H9 (cell line): ENCODE data around the gene DAD1. TPM values are rescaled to one million over a fixed set of nuclear protein-coding genes. Genes with fewer than 3 reads are reported as not detected.

Source experiments
- DNase-seq: peaks from one replicate; pipeline ENCODE4 v3.0.0-alpha.2; 2017
- H2AFZ ChIP-seq: one replicate; pipeline ENCODE4 v1.6.1; 2013; ENCODE audit warnings: mild to moderate bottlenecking, low read length, control low read depth, moderate library complexity
- H2AK5ac ChIP-seq: 2 replicates; pipeline ENCODE4 v1.6.1; 2013; ENCODE audit warnings: low read length, control low read depth, mixed read lengths; ENCODE audit not compliant: insufficient read length
- H2BK120ac ChIP-seq: one replicate; pipeline ENCODE4 v1.6.1; 2013; ENCODE audit warnings: low read depth, mild to moderate bottlenecking, low read length, control low read depth, inconsistent platforms; ENCODE audit not compliant: poor library complexity, severe bottlenecking
- H2BK12ac ChIP-seq: 2 replicates; pipeline ENCODE4 v1.6.1; 2013; ENCODE audit warnings: low read length, control low read depth, mixed read lengths, low read depth; ENCODE audit not compliant: insufficient read length
- H2BK15ac ChIP-seq: 2 replicates; pipeline ENCODE4 v1.6.1; 2013; ENCODE audit warnings: low read depth, low read length, control low read depth
- H2BK20ac ChIP-seq: one replicate; pipeline ENCODE4 v1.6.1; 2013; ENCODE audit warnings: low read depth, mild to moderate bottlenecking, low read length, control low read depth, inconsistent platforms; ENCODE audit not compliant: poor library complexity, severe bottlenecking
- H2BK5ac ChIP-seq: 2 replicates; pipeline ENCODE4 v1.6.1; 2013; ENCODE audit warnings: low read length, control low read depth, mixed read lengths; ENCODE audit not compliant: insufficient read length
- H3K14ac ChIP-seq: 2 replicates; pipeline ENCODE4 v1.6.1; 2013; ENCODE audit warnings: low read length, control low read depth; ENCODE audit not compliant: insufficient read depth
- H3K18ac ChIP-seq: 2 replicates; pipeline ENCODE4 v1.6.1; 2013; ENCODE audit warnings: low read depth, mild to moderate bottlenecking, mixed read lengths, low read length, control low read depth; ENCODE audit not compliant: insufficient read length
- H3K23ac ChIP-seq: 2 replicates; pipeline ENCODE4 v1.6.1; 2013; ENCODE audit warnings: low read length, control low read depth, mixed read lengths, low read depth; ENCODE audit not compliant: insufficient read length
- H3K23me2 ChIP-seq: 2 replicates; pipeline ENCODE4 v1.6.1; 2013; ENCODE audit warnings: low read depth, mild to moderate bottlenecking, mixed read lengths, low read length, control low read depth; ENCODE audit not compliant: insufficient read length, poor library complexity, severe bottlenecking
- H3K27ac ChIP-seq: 2 replicates; pipeline ENCODE4 v1.5.1; 2013; ENCODE audit warnings: low read length, control low read depth, mixed read lengths, low read depth; ENCODE audit not compliant: insufficient read length
- H3K27me3 ChIP-seq: 2 replicates; pipeline ENCODE4 v1.6.1; 2013; ENCODE audit warnings: low read length, control low read depth, inconsistent platforms; ENCODE audit not compliant: insufficient read depth
- H3K4ac ChIP-seq: 2 replicates; pipeline ENCODE4 v1.6.1; 2013; ENCODE audit warnings: low read depth, mild to moderate bottlenecking, control low read depth, inconsistent platforms, low read length, moderate library complexity
- H3K4me1 ChIP-seq: 2 replicates; pipeline ENCODE4 v1.6.1; 2013; ENCODE audit warnings: low read length, control low read depth, inconsistent platforms; ENCODE audit not compliant: insufficient read depth
- H3K4me2 ChIP-seq: 2 replicates; pipeline ENCODE4 v1.6.1; 2013; ENCODE audit warnings: low read length, control low read depth, mixed read lengths; ENCODE audit not compliant: insufficient read length, insufficient read depth
- H3K56ac ChIP-seq: 2 replicates; pipeline ENCODE4 v1.6.1; 2013; ENCODE audit warnings: low read depth, mild to moderate bottlenecking, mixed read lengths, low read length, control low read depth; ENCODE audit not compliant: insufficient read length
- H3K79me1 ChIP-seq: 2 replicates; pipeline ENCODE4 v1.6.1; 2013; ENCODE audit warnings: low read depth, mild to moderate bottlenecking, moderate library complexity, low read length, control low read depth, inconsistent platforms; ENCODE audit not compliant: insufficient read depth, poor library complexity, severe bottlenecking
- H3K79me2 ChIP-seq: 2 replicates; pipeline ENCODE4 v1.6.1; 2013; ENCODE audit warnings: low read length, control low read depth, inconsistent platforms; ENCODE audit not compliant: insufficient read depth
- H3K9ac ChIP-seq: 2 replicates; pipeline ENCODE4 v1.6.1; 2013; ENCODE audit warnings: low read length, control low read depth, mixed read lengths; ENCODE audit not compliant: insufficient read length; ENCODE audit errors: extremely low read depth
- H3K9me3 ChIP-seq: one replicate; pipeline ENCODE4 v1.6.1; 2013; ENCODE audit warnings: low read depth, low read length, inconsistent platforms; ENCODE audit not compliant: control insufficient read depth
- H3T11ph ChIP-seq: one replicate; pipeline ENCODE4 v1.6.1; 2013; ENCODE audit warnings: mild to moderate bottlenecking, low read length, control low read depth, inconsistent platforms
- H4K20me1 ChIP-seq: one replicate; pipeline ENCODE4 v1.6.1; 2013; ENCODE audit not compliant: control insufficient read depth, insufficient read length, insufficient read depth
- H4K5ac ChIP-seq: 2 replicates; pipeline ENCODE4 v1.6.1; 2013; ENCODE audit warnings: low read depth, mild to moderate bottlenecking, mixed read lengths, low read length, control low read depth; ENCODE audit not compliant: insufficient read length
- H4K8ac ChIP-seq: replicated peaks from 2 replicates; pipeline ENCODE4 v1.6.1; 2013; ENCODE audit warnings: low read length, control low read depth, mixed read lengths, low read depth; ENCODE audit not compliant: insufficient read length
- H4K91ac ChIP-seq: 2 replicates; pipeline ENCODE4 v1.6.1; 2013; ENCODE audit warnings: low read depth, mild to moderate bottlenecking, moderate library complexity, mixed read lengths, low read length, control low read depth; ENCODE audit not compliant: insufficient read length
- H3K27ac Mint-ChIP-seq, 3 experiments: 2 replicates in 2 of 3; 3 replicates in 1 of 3; pipeline ENCODE4 v1.8.0; 2020 to 2021; ENCODE audit warnings: mixed read lengths in 3 of 3, mild to moderate bottlenecking in 1 of 3, moderate library complexity in 1 of 3
- H3K27me3 Mint-ChIP-seq: 2 replicates; pipeline ENCODE4 v1.8.0; 2021; ENCODE audit warnings: low read depth, mild to moderate bottlenecking, moderate library complexity, mixed read lengths
- H3K36me3 Mint-ChIP-seq, 3 experiments: 2 replicates in 2 of 3; 3 replicates in 1 of 3; pipeline ENCODE4 v1.8.0; 2020 to 2021; ENCODE audit warnings: low read depth in 3 of 3, mixed read lengths in 3 of 3; ENCODE audit not compliant: insufficient read depth in 1 of 3
- H3K4me1 Mint-ChIP-seq, 2 experiments: 2 replicates each; pipeline ENCODE4 v1.8.0; 2020; ENCODE audit warnings: mixed read lengths in 2 of 2
- H3K4me3 Mint-ChIP-seq, 2 experiments: 2 replicates in 1 of 2; 3 replicates in 1 of 2; pipeline ENCODE4 v1.8.0; 2020 to 2021; ENCODE audit warnings: mild to moderate bottlenecking in 2 of 2, mixed read lengths in 2 of 2, moderate library complexity in 1 of 2
- H3K9me3 Mint-ChIP-seq, 2 experiments: 2 replicates in 1 of 2; 3 replicates in 1 of 2; pipeline ENCODE4 v1.8.0; 2020; ENCODE audit warnings: mild to moderate bottlenecking in 2 of 2, mixed read lengths in 2 of 2, moderate library complexity in 1 of 2
- WGBS: extraction: QIAGEN DNeasy Blood & Tissue Kit; methylation state at CpG from one replicate; pipeline ENCODE4 v1.1.7; 2013; ENCODE audit warnings: missing lambda C conversion rate, low lambda C conversion rate, mixed read lengths; ENCODE audit not compliant: insufficient read length; ENCODE audit errors: extremely low coverage; 5-methylcytosine and 5-hydroxymethylcytosine counted together
- total RNA-seq: library from RNA; stranded (reverse); gene quantifications from 2 replicates; pipeline ENCODE4 v1.2.1, GENCODE V29; 2021
- TF ChIP-seq, protein P1 (sequence below): fragments of 200-600 bp; sonication (generic); conservative IDR thresholded peaks from 3 replicates; pipeline ENCODE4 v1.8.0; 2021; ENCODE audit warnings: antibody characterized with exemption, mild to moderate bottlenecking

The DAD1 gene
- total RNA-seq, 1 experiment from 2014 or later = 127 TPM

GRCh38 chr14:22597771-22598098 lies 8.7 kb upstream of the DAD1 start:
- DNase-seq = no peak
- H3K4me1 Mint-ChIP-seq = peaks cover 26 to 30% of the 10 kb centered on the region in 2 experiments
- Histone ChIP-seq H4K8ac (no peak overlapping the region), H3T11ph (no peak overlapping the region), H3K23me2 (peaks cover 9% of the 10 kb centered on the region), H3K23ac (no peak overlapping the region), H2BK15ac (no peak overlapping the region), H3K79me2 (no peaks in the 10 kb centered on the region), H2BK5ac (no peak overlapping the region), H4K20me1 (no peaks in the 10 kb centered on the region), H2AFZ (peak overlapping the region; percentile 91), H2BK120ac (no peak overlapping the region), H3K4me1 (peaks cover 3% of the 10 kb centered on the region; the same call in 1 of the 2 replicates), H3K79me1 (no peaks in the 10 kb centered on the region), H4K91ac (no peak overlapping the region), H3K9ac (peak overlapping the region; percentile 32), H4K5ac (no peak overlapping the region), H3K4me2 (peak overlapping the region; percentile 86), H3K4ac (no peak overlapping the region), H3K14ac (no peak overlapping the region), H2BK12ac (no peak overlapping the region), H3K56ac (no peak overlapping the region), H3K27me3 (no peaks in the 10 kb centered on the region), H2AK5ac (no peak overlapping the region), H3K9me3 (no peaks in the 10 kb centered on the region), H2BK20ac (no peak overlapping the region), H3K27ac (no peak overlapping the region), H3K18ac (no peak overlapping the region)
- peaks cover 1% of the 10 kb centered on the region; the same call in 1 of the 2 replicates for H3K27me3 Mint-ChIP-seq
- peaks cover 9 to 13% (median 10%) of the 10 kb centered on the region in 3 experiments; a peak in 6 of 7 replicates for H3K36me3 Mint-ChIP-seq
- peak overlapping the region in 2 of 3 experiments; percentile 80; a peak in 3 of 7 replicates for H3K27ac Mint-ChIP-seq
- no peaks in the 10 kb centered on the region; a peak in 1 of 5 replicates for H3K9me3 Mint-ChIP-seq
- WGBS = no CpG with 5 or more reads among the region's 9 CpGs
- H3K4me3 Mint-ChIP-seq = peak overlapping the region; percentile 98 to 99
- TF ChIP-seq, protein P1, sequence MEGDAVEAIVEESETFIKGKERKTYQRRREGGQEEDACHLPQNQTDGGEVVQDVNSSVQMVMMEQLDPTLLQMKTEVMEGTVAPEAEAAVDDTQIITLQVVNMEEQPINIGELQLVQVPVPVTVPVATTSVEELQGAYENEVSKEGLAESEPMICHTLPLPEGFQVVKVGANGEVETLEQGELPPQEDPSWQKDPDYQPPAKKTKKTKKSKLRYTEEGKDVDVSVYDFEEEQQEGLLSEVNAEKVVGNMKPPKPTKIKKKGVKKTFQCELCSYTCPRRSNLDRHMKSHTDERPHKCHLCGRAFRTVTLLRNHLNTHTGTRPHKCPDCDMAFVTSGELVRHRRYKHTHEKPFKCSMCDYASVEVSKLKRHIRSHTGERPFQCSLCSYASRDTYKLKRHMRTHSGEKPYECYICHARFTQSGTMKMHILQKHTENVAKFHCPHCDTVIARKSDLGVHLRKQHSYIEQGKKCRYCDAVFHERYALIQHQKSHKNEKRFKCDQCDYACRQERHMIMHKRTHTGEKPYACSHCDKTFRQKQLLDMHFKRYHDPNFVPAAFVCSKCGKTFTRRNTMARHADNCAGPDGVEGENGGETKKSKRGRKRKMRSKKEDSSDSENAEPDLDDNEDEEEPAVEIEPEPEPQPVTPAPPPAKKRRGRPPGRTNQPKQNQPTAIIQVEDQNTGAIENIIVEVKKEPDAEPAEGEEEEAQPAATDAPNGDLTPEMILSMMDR = no peak
